Measurements from ENCODE around the gene KRT17. TPM values are rescaled to one million over a fixed set of nuclear protein-coding genes. Genes with fewer than 3 reads are reported as not detected.

KRT17 gene
- total RNA-seq, 1 donor from 2014 or later, result 238 TPM

DNA sequence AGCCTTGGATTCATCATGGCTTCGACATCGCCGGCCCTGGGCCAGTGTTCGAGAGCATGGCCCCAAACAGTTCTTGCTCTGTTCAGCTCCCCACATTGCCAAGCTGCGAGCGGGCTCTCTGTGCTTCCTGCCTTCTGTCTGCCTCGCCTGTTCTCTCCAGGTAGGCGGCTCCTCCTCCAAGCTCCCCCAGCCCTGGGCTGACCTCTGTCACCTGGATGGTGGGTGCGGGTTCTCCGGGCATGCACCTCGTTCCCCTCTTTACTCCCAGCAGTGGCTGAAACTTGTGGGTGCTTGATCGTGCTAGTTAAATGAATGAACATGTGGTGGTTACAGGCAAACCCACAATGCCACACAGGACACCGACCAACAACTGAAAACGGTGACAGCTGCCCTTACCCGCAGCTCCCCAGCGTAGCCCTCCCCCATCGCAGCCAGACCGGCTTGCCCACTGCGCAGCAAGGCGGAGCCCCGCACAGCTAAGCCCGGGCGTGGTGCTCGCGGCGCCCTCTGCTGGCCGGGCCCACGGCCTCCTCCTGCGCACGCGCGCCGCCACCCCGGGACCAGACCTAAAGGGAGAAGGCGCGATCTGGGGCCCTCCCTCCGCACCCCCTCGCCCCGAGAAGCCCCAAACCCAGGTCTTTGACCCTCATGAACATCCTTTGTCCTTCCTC is 41.3 kb upstream of the KRT17 start:
- no peaks in the 10 kb centered on the region for H3K27me3 Mint-ChIP-seq (ENCODE audit: low read depth)
- H3K4me3 Mint-ChIP-seq, result peak overlapping the region; percentile 70
- no peaks in the 10 kb centered on the region for H3K36me3 Mint-ChIP-seq
- peak overlapping the region; percentile 89 for H3K27ac Mint-ChIP-seq
- H3K4me1 Mint-ChIP-seq, result peaks cover 17% of the 10 kb centered on the region
- no peaks in the 10 kb centered on the region for H3K9me3 Mint-ChIP-seq
- DNase-seq (ENCODE audit: low spot score in 2 of 2, unreplicated experiment in 2 of 2), result peak; percentile 79 to 94
- TF ChIP-seq, protein P1, sequence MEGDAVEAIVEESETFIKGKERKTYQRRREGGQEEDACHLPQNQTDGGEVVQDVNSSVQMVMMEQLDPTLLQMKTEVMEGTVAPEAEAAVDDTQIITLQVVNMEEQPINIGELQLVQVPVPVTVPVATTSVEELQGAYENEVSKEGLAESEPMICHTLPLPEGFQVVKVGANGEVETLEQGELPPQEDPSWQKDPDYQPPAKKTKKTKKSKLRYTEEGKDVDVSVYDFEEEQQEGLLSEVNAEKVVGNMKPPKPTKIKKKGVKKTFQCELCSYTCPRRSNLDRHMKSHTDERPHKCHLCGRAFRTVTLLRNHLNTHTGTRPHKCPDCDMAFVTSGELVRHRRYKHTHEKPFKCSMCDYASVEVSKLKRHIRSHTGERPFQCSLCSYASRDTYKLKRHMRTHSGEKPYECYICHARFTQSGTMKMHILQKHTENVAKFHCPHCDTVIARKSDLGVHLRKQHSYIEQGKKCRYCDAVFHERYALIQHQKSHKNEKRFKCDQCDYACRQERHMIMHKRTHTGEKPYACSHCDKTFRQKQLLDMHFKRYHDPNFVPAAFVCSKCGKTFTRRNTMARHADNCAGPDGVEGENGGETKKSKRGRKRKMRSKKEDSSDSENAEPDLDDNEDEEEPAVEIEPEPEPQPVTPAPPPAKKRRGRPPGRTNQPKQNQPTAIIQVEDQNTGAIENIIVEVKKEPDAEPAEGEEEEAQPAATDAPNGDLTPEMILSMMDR (IDR thresholded peaks at IDR 0.05; ENCODE audit: unreplicated experiment), result peak; percentile 92

DNA sequence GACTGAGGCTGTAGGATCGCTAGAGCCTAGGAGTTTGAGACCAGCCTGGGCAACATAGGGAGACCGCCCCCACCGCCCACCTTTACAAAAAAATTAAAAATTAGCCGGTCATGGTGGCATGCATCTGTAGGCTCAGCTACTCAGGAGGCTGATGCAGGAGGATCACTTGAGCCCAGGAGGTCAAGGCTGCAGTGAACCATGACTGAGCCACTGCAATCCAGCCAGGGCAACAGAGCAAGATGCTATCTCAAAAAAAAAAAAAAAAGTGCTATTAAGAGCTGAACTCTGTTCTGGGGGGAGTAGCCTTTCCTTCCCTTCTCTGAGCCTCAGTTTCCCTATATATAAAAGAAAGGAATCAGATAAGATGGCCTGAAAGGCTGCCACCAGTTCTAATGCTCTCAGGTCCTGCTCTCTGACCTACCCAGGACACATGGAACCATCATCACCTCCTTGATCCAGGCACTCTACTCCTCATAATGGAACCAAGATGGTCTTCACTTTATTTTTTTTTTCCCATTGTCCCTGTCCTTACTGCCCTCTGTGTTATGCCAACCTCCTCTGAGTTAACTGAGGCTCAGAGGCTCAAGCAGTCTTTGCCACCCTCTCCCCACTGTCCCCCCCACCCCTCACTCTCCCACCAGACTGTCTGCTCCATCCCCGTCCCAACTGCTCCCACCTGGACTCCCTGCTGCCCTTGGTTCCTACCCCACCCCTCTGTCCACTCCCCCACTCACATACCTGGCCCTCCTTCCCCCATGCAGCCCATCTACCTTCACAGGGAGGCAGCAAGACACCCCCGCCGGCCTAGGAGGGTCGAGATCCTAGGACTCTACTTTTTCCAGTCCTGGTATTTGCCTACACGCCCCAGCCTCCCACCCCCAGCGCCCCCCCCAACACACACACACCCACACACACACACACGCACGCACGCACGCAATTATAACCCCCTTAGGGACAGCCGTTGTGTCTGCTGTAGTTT is 40.5 kb upstream of the KRT17 start:
- Mint-ChIP-seq H3K4me3 (no peak overlapping the region), H3K27me3 (ENCODE audit: low read depth) (no peaks in the 10 kb centered on the region), H3K4me1 (peaks cover 24% of the 10 kb centered on the region), H3K36me3 (no peaks in the 10 kb centered on the region), H3K27ac (no peak overlapping the region), H3K9me3 (no peaks in the 10 kb centered on the region)
- DNase-seq (ENCODE audit: low spot score in 2 of 2, unreplicated experiment in 2 of 2), result no peak
- TF ChIP-seq, protein P1 (IDR thresholded peaks at IDR 0.05; ENCODE audit: unreplicated experiment), result no peak

DNA sequence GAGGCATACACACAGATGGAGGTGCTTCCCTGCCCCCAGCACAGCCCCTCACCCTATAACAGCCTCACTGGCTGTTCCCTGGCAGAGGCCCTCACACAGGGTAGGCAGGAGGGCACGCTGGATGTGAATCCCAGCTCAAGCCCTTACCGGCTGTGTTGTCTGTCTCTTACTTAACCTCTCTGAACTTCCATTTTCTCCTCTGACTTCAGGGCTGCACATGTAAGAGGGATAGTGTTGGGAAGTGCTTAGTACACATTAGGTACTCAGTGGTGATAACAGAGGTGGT is 39.7 kb upstream of the KRT17 start:
- H3K27me3 Mint-ChIP-seq (ENCODE audit: low read depth), result no peaks in the 10 kb centered on the region
- H3K4me3 Mint-ChIP-seq, result no peak overlapping the region

DNA sequence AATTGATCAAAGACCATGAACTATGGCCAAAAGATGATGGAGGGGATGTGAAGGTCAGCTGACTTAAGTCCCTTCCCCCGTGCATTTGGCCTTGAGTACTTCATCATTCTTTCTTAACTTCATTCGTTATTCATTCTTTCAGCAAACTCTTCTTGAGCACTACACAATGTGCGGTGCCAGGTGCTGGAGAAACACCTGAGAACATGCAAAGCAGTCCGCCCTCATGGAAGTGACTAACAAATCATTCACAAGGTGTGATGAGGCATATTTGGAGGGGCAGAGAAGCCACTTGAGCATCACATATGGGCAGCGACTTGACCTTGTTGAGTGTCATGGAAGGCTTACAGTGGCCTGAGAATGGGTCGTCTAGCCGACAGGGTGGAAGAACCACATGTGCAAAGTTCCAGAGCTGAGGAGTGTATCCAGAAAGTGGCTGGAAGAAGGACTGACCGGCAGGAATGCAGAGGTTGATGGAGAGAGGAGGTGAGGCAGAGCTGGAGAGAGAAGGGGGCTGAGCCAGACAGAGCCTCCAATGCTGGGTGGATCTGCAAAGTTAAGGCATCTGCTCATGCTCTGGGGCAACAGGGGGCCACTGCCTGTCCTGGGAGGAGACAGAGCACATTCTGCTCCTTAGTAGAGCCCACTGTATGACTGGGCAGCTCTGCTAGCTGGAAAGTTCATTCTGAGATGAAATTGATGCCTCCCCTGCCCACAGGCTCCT is 39.2 kb upstream of the KRT17 start:
- no peaks in the 10 kb centered on the region for H3K27me3 Mint-ChIP-seq (ENCODE audit: low read depth)
- DNase-seq (ENCODE audit: low spot score in 2 of 2, unreplicated experiment in 2 of 2), result no peak
- TF ChIP-seq, protein P1 (IDR thresholded peaks at IDR 0.05; ENCODE audit: unreplicated experiment), result no peak
- H3K4me3 Mint-ChIP-seq, result no peak overlapping the region
- no peaks in the 10 kb centered on the region for H3K36me3 Mint-ChIP-seq
- H3K4me1 Mint-ChIP-seq, result peaks cover 29% of the 10 kb centered on the region
- H3K9me3 Mint-ChIP-seq, result no peaks in the 10 kb centered on the region
- no peak overlapping the region for H3K27ac Mint-ChIP-seq

More for the DNA sequence above, 39.7 kb upstream of the KRT17 start:
- Mint-ChIP-seq H3K27ac (no peak overlapping the region), H3K36me3 (no peaks in the 10 kb centered on the region), H3K9me3 (no peaks in the 10 kb centered on the region), H3K4me1 (peaks cover 28% of the 10 kb centered on the region)
- TF ChIP-seq, protein P1 (IDR thresholded peaks at IDR 0.05; ENCODE audit: unreplicated experiment), result no peak
- DNase-seq (ENCODE audit: low spot score in 2 of 2, unreplicated experiment in 2 of 2), result no peak

DNA sequence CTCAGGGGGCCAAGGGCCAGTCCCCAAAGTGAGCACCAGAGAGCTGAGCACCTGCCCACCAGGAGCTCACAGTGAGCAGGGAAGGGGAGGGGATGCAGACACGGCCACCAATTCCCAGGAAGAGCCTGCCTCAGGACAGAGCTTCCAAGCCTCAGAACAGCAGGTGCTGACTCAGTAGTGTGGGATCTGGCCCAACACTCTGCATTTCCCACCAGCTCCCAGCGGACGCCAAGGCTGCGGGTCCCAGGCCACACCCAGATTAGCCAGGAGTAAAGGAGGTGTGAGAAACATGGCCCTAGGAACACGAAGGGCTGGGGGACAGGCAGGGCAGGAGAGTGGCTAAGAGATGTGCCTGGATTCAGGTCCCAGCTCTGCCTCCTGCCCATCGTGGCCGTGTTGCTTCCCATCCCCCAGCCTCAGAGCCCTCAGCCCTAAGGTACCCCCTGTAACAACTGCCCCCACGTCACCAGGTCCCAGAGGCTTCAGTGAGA is 35.9 kb upstream of the KRT17 start:
- no peaks in the 10 kb centered on the region for H3K9me3 Mint-ChIP-seq
- DNase-seq (ENCODE audit: low spot score in 2 of 2, unreplicated experiment in 2 of 2), result no peak
- no peaks in the 10 kb centered on the region for H3K36me3 Mint-ChIP-seq
- no peak overlapping the region for H3K4me3 Mint-ChIP-seq
- H3K4me1 Mint-ChIP-seq, result peaks cover 31% of the 10 kb centered on the region
- H3K27ac Mint-ChIP-seq, result no peak overlapping the region
- TF ChIP-seq, protein P1 (IDR thresholded peaks at IDR 0.05; ENCODE audit: unreplicated experiment), result no peak
- H3K27me3 Mint-ChIP-seq (ENCODE audit: low read depth), result no peaks in the 10 kb centered on the region

Measured in mesothelial cell of epicardium (in vitro differentiated cells).